Retinal pigment epithelial cell (primary cell): ENCODE results near the gene PRR13.
A peak's percentile ranks its signal among the peaks of the same experiment; 100 is the strongest.

Source experiments
- DNase-seq: peaks from one replicate; pipeline ENCODE4 v3.0.0-alpha.2; 2010; ENCODE audit warnings: low read depth
- H3K4me3 ChIP-seq: 2 replicates; pipeline ENCODE4 v1.5.1; 2011; ENCODE audit warnings: mild to moderate bottlenecking, low read length, control low read depth, moderate library complexity
- CTCF ChIP-seq: conservative IDR thresholded peaks from 2 replicates; pipeline ENCODE4 v1.5.1; 2011; ENCODE audit warnings: low read depth, low read length, control low read depth, inconsistent platforms

Gene PRR13

GRCh38 chr12:53492830-53493609 lies 51.5 kb downstream of the PRR13 start:
- DNase-seq = peak; percentile 63
- peak overlapping the region; percentile 47 for H3K4me3 ChIP-seq
- no peak for TF ChIP-seq CTCF

GRCh38 chr12:53493610-53494391 lies 52.3 kb downstream of the PRR13 start:
- peak overlapping the region; percentile 47 for H3K4me3 ChIP-seq
- DNase-seq = no peak
- no peak for TF ChIP-seq CTCF
